MM.1S (cell line): ENCODE data around the gene TMPRSS7.

ENCODE experiments used
- DNase-seq: peaks from one replicate; pipeline ENCODE4 v3.0.0-alpha.2; 2015
- H2AFZ ChIP-seq: fragments of 300-600 bp; sonication (generic); 2 replicates; pipeline ENCODE4 v1.6.0; 2016; ENCODE audit warnings: antibody characterized with exemption, low read length
- H3F3A ChIP-seq: fragments of 300-600 bp; sonication (generic); 2 replicates; pipeline ENCODE4 v1.6.1; 2016; ENCODE audit warnings: mild to moderate bottlenecking, antibody characterized with exemption, low read length, moderate library complexity, mixed read lengths; ENCODE audit not compliant: insufficient read depth
- H3K27ac ChIP-seq: fragments of 300-600 bp; sonication (generic); 2 replicates; pipeline ENCODE4 v1.5.1; 2016; ENCODE audit warnings: mild to moderate bottlenecking, low read length
- H3K27me3 ChIP-seq: fragments of 300-600 bp; sonication (generic); replicated peaks from 2 replicates; pipeline ENCODE4 v1.6.0; 2016; ENCODE audit warnings: low read length; ENCODE audit not compliant: insufficient read depth
- H3K36me3 ChIP-seq: fragments of 300-600 bp; sonication (generic); replicated peaks from 2 replicates; pipeline ENCODE4 v1.6.1; 2016; ENCODE audit warnings: mild to moderate bottlenecking, low read length, mixed read lengths; ENCODE audit not compliant: insufficient read depth
- H3K4me1 ChIP-seq: fragments of 300-600 bp; sonication (generic); 2 replicates; pipeline ENCODE4 v1.6.1; 2016; ENCODE audit warnings: low read length, mixed read lengths
- H3K4me2 ChIP-seq: fragments of 300-600 bp; sonication (generic); 2 replicates; pipeline ENCODE4 v1.6.0; 2016; ENCODE audit warnings: low read depth, low read length
- H3K4me3 ChIP-seq: fragments of 300-600 bp; sonication (generic); 2 replicates; pipeline ENCODE4 v1.5.1; 2016; ENCODE audit warnings: low read length, mixed read lengths
- H3K79me2 ChIP-seq: fragments of 300-600 bp; sonication (generic); 2 replicates; pipeline ENCODE4 v1.6.1; 2016; ENCODE audit warnings: mixed run types, low read length, mixed read lengths
- H3K9ac ChIP-seq: fragments of 300-600 bp; sonication (generic); 2 replicates; pipeline ENCODE4 v1.6.1; 2016; ENCODE audit warnings: low read length, mixed read lengths
- H3K9me2 ChIP-seq: fragments of 300-600 bp; sonication (generic); replicated peaks from 2 replicates; pipeline ENCODE4 v1.6.1; 2016; ENCODE audit warnings: mild to moderate bottlenecking, low read length, mixed read lengths; ENCODE audit not compliant: insufficient read depth
- H3K9me3 ChIP-seq: fragments of 300-600 bp; sonication (generic); replicated peaks from 2 replicates; pipeline ENCODE4 v1.6.1; 2016; ENCODE audit warnings: mild to moderate bottlenecking, low read length, mixed read lengths; ENCODE audit not compliant: insufficient read depth
- H4K20me1 ChIP-seq: fragments of 300-600 bp; sonication (generic); 2 replicates; pipeline ENCODE4 v1.6.1; 2016; ENCODE audit warnings: mild to moderate bottlenecking, low read length, moderate library complexity, mixed read lengths; ENCODE audit not compliant: insufficient read depth
- EZH2 ChIP-seq: fragments of 300-600 bp; sonication (generic); optimal IDR thresholded peaks from 2 replicates; pipeline ENCODE3; 2017; ENCODE audit warnings: low read depth, mild to moderate bottlenecking, antibody characterized with exemption, low read length, mixed read lengths
- EZH2phosphoT487 ChIP-seq: fragments of 300-600 bp; sonication (generic); IDR thresholded peaks from 2 replicates; pipeline ENCODE4 v1.6.1; 2018; ENCODE audit warnings: antibody characterized with exemption, low read length
- TF ChIP-seq, protein P1 (sequence below): fragments of 300-600 bp; sonication (generic); IDR thresholded peaks from 2 replicates; pipeline ENCODE4 v1.5.1; 2016; ENCODE audit warnings: antibody characterized with exemption, low read length, mixed read lengths

TMPRSS7 gene

DNA sequence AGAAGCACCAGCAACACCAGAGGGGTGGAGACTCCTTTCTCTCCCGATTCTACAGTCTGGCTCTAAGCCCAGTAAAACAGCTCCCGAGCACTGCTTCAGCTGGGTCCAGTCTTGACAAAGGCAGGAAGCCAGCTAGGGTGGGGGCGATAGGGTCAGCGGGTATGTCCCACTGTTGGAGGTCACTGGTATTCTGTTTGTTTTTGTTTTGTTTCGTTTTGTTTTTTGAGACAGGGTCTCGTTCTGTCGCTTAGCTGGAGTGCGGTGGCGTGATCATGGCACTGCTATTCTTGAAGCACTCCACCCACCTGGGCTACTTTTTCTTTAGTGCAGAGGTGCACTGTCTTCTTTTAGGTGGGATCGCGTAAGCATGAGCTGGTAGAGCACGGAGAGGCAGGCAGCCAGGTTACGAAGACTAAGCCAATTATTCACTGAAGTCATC lies 82.2 kb downstream of the TMPRSS7 start:
- Histone ChIP-seq H3K27ac (no peak overlapping the region), H3K36me3 (no peaks in the 10 kb centered on the region), H2AFZ (no peak overlapping the region), H3F3A (peaks cover 15% of the 10 kb centered on the region), H3K4me2 (no peak overlapping the region), H3K9ac (no peak overlapping the region), H3K79me2 (peaks cover 13% of the 10 kb centered on the region; the same call in 1 of the 2 replicates), H4K20me1 (no peaks in the 10 kb centered on the region), H3K9me2 (no peaks in the 10 kb centered on the region), H3K27me3 (no peaks in the 10 kb centered on the region), H3K9me3 (no peaks in the 10 kb centered on the region), H3K4me3 (no peak overlapping the region), H3K4me1 (peaks cover 51% of the 10 kb centered on the region)
- no peak for DNase-seq
- TF ChIP-seq EZH2phosphoT487, result no peak
- TF ChIP-seq, protein P1, sequence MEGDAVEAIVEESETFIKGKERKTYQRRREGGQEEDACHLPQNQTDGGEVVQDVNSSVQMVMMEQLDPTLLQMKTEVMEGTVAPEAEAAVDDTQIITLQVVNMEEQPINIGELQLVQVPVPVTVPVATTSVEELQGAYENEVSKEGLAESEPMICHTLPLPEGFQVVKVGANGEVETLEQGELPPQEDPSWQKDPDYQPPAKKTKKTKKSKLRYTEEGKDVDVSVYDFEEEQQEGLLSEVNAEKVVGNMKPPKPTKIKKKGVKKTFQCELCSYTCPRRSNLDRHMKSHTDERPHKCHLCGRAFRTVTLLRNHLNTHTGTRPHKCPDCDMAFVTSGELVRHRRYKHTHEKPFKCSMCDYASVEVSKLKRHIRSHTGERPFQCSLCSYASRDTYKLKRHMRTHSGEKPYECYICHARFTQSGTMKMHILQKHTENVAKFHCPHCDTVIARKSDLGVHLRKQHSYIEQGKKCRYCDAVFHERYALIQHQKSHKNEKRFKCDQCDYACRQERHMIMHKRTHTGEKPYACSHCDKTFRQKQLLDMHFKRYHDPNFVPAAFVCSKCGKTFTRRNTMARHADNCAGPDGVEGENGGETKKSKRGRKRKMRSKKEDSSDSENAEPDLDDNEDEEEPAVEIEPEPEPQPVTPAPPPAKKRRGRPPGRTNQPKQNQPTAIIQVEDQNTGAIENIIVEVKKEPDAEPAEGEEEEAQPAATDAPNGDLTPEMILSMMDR, result no peak
- TF ChIP-seq EZH2, result no peak

GRCh38 chr3:112117415-112117814 lies 82.9 kb downstream of the TMPRSS7 start:
- peaks cover 13% of the 10 kb centered on the region; the same call in 1 of the 2 replicates for H3K79me2 ChIP-seq
- H4K20me1 ChIP-seq, result no peaks in the 10 kb centered on the region
- no peak overlapping the region for H3K9ac ChIP-seq
- peaks cover 20% of the 10 kb centered on the region for H3F3A ChIP-seq
- H3K9me3 ChIP-seq, result no peaks in the 10 kb centered on the region
- H3K27ac ChIP-seq, result no peak overlapping the region
- H2AFZ ChIP-seq, result no peak overlapping the region
- TF ChIP-seq, protein P1, result no peak
- no peak for TF ChIP-seq EZH2phosphoT487
- no peak for TF ChIP-seq EZH2
- H3K36me3 ChIP-seq, result no peaks in the 10 kb centered on the region
- H3K4me3 ChIP-seq, result no peak overlapping the region
- H3K27me3 ChIP-seq, result no peaks in the 10 kb centered on the region
- no peak for DNase-seq
- no peak overlapping the region for H3K4me2 ChIP-seq
- H3K4me1 ChIP-seq, result peaks cover 52% of the 10 kb centered on the region
- H3K9me2 ChIP-seq, result no peaks in the 10 kb centered on the region

GRCh38 chr3:112117841-112118571 lies 83.5 kb downstream of the TMPRSS7 start:
- Histone ChIP-seq H2AFZ (no peak overlapping the region), H3K4me3 (no peak overlapping the region), H3K4me1 (peaks cover 57% of the 10 kb centered on the region), H3K79me2 (peaks cover 12% of the 10 kb centered on the region; the same call in 1 of the 2 replicates), H3F3A (peaks cover 20% of the 10 kb centered on the region), H3K9me2 (no peaks in the 10 kb centered on the region), H3K27ac (no peak overlapping the region), H4K20me1 (no peaks in the 10 kb centered on the region), H3K9ac (no peak overlapping the region), H3K27me3 (no peaks in the 10 kb centered on the region), H3K4me2 (no peak overlapping the region), H3K9me3 (no peaks in the 10 kb centered on the region), H3K36me3 (no peaks in the 10 kb centered on the region)
- TF ChIP-seq EZH2phosphoT487, result no peak
- TF ChIP-seq, protein P1, result no peak
- no peak for TF ChIP-seq EZH2
- DNase-seq, result no peak
